ENCODE results near the gene KRIT1.
"Not testable (repeated sequence)": the region's sequence is repeated elsewhere in the genome, so short reads cannot be mapped to it uniquely, and the experiment has no call there.

Gene KRIT1

GRCh38 chr7:92246360-92247101 lies 817 bp upstream of the KRIT1 start:
- peak; percentile 52 for DNase-seq

- DNase-seq: no peak
Observed at GRCh38 chr7:92244808-92245486, 767 bp downstream of the KRIT1 start.

GRCh38 chr7:92242972-92243371 lies 2.7 kb downstream of the KRIT1 start:
- no peak for DNase-seq

- no peak for DNase-seq
Observed at GRCh38 chr7:92230547-92230946, 15.2 kb downstream of the KRIT1 start.

- DNase-seq: no peak
Observed at GRCh38 chr7:92228742-92229141, 17.0 kb downstream of the KRIT1 start.

GRCh38 chr7:92228100-92228499 lies 17.6 kb downstream of the KRIT1 start:
- DNase-seq: no peak

- DNase-seq: no peak
Observed at GRCh38 chr7:92226981-92227380, 18.7 kb downstream of the KRIT1 start.

GRCh38 chr7:92221766-92222165 lies 23.9 kb downstream of the KRIT1 start:
- no peak for DNase-seq

- no peak for DNase-seq
Observed at GRCh38 chr7:92206672-92207071, 39.0 kb downstream of the KRIT1 start.

GRCh38 chr7:92205987-92206386 lies 39.7 kb downstream of the KRIT1 start:
- no peak for DNase-seq

- DNase-seq: no peak
Observed at GRCh38 chr7:92200791-92201190, 44.9 kb downstream of the KRIT1 start.

- no peak for DNase-seq
Observed at GRCh38 chr7:92192326-92192725, 53.4 kb downstream of the KRIT1 start.

- DNase-seq: not testable (repeated sequence)
Observed at GRCh38 chr7:92189246-92189645, 56.5 kb downstream of the KRIT1 start.

- not testable (repeated sequence) for DNase-seq
Observed at GRCh38 chr7:92184294-92184693, 61.4 kb downstream of the KRIT1 start.

- peak; percentile 75 for DNase-seq
Observed at GRCh38 chr7:92178928-92179924, 66.5 kb downstream of the KRIT1 start, which contains the start of gene LRRD1. TSS of gene LRRD1 (minus strand) at chr7:92179142. CDS start at chr7:92165202, 13,940 bp downstream.

- no peak for DNase-seq
Observed at GRCh38 chr7:92177362-92177761, 68.4 kb downstream of the KRIT1 start.

GRCh38 chr7:92169529-92169928 lies 76.2 kb downstream of the KRIT1 start:
- DNase-seq: not testable (repeated sequence)

- DNase-seq: no peak
Observed at GRCh38 chr7:92161271-92161670, 84.4 kb downstream of the KRIT1 start.

GRCh38 chr7:92158660-92159575 lies 86.8 kb downstream of the KRIT1 start:
- no peak for DNase-seq

GRCh38 chr7:92156990-92157389 lies 88.7 kb downstream of the KRIT1 start:
- DNase-seq: no peak

- DNase-seq: no peak
Observed at GRCh38 chr7:92155108-92155739, 90.5 kb downstream of the KRIT1 start.
